Adrenal gland (tissue), 12 donors: Measurements from ENCODE around the gene GPR50. TPM values are rescaled to one million over a fixed set of nuclear protein-coding genes. Genes with fewer than 3 reads are reported as not detected.

Experiments used
- DNase-seq, 7 donors: peaks; one replicate each; pipeline ENCODE4 v3.0.0-alpha.2; 2019 to 2020
- H3K27ac ChIP-seq, 5 donors: fragments of 200-600 bp; sonication (generic) in 4 of 5; 1 replicate in 3 of 5; 2 replicates in 2 of 5; pipeline versions ENCODE4 v1.5.1 to v1.8.0; 2016 to 2020; ENCODE audit warnings: mild to moderate bottlenecking in 1 of 5
- H3K27me3 ChIP-seq: fragments of 200-600 bp; 2 replicates; pipeline ENCODE4 v1.8.0; 2021
- H3K36me3 ChIP-seq, 2 donors: fragments of 200-600 bp; replicated peaks in 1 of 2; 1 replicate in 1 of 2; 2 replicates in 1 of 2; pipeline versions ENCODE4 v1.5.1 to v1.8.0; 2018 to 2022
- H3K4me1 ChIP-seq, 2 donors: fragments of 200-600 bp; replicated peaks in 1 of 2; 1 replicate in 1 of 2; 2 replicates in 1 of 2; pipeline versions ENCODE4 v1.5.1 to v1.8.0; 2018 to 2021
- H3K4me3 ChIP-seq, 4 donors: fragments of 200-600 bp; sonication (generic) in 3 of 4; one replicate each; pipeline ENCODE4 v1.5.1; 2016 to 2018
- H3K9me3 ChIP-seq, 3 donors: fragments of 200-600 bp; sonication (generic) in 1 of 3; replicated peaks in 1 of 3; 1 replicate in 2 of 3; 2 replicates in 1 of 3; pipeline versions ENCODE4 v1.5.1 to v1.8.0; 2016 to 2021
- CTCF ChIP-seq, 6 experiments: fragments of 450-650 bp in 4 of 6; fragments of 200-600 bp in 2 of 6; sonication (generic) in 1 of 6; IDR thresholded peaks; 1 replicate in 5 of 6; 2 replicates in 1 of 6; pipeline versions ENCODE4 v1.5.1 to v1.8.0; 2016 to 2021; ENCODE audit warnings: antibody characterized with exemption in 6 of 6, mild to moderate bottlenecking in 2 of 6, moderate library complexity in 1 of 6
- POLR2A ChIP-seq, 2 donors: fragments of 450-650 bp; IDR thresholded peaks; one replicate each; pipeline ENCODE4 v1.6.1; 2017; ENCODE audit warnings: antibody characterized with exemption in 2 of 2, mild to moderate bottlenecking in 2 of 2, moderate library complexity in 1 of 2
- WGBS, 4 donors: extraction: QIAGEN DNeasy Blood & Tissue Kit in 2 of 4; methylation state at CpG; one replicate each; pipeline versions ENCODE4 v1.1.5 to v1.1.7; 2013 to 2017; 5-methylcytosine and 5-hydroxymethylcytosine counted together
- intact Hi-C, 2 donors: fragments of 100-400 bp; cut with DNase I; formaldehyde crosslinking; loops; one replicate each; pipeline versions ENCODE4 v1.14.1 to v1.15.0; 2022 to 2023
- microRNA-seq, 3 donors: library from miRNA; unstranded; fragments of <30 nt; microRNA quantifications; one replicate each; pipeline ENCODE4, GENCODE V29; 2017 to 2020
- polyA plus RNA-seq, 3 donors: library from polyadenylated mRNA; stranded (reverse); fragments of 200-250 nt in 2 of 3; fragments of 350-450 nt in 1 of 3; fragmentation: Illumina TruSeq in 1 of 3; extraction: RNeasy Lipid Tissue Mini Kit (QIAGEN cat#74804) in 1 of 3; gene quantifications; one replicate each; pipeline ENCODE4 v1.2.3, GENCODE V29; 2013 to 2014
- small RNA-seq, 2 donors: library from RNA; depleted of rRNA; stranded (forward); fragments of <200 nt; gene quantifications; one replicate each; pipeline ENCODE3, GENCODE V24; 2016
- total RNA-seq, 9 donors: library from RNA; depleted of rRNA in 4 of 9; stranded (reverse); fragments of >200 nt in 4 of 9; fragments of 120-200 nt in 1 of 9; fragmentation: NEBNext Ultra II Directional in 1 of 9; extraction: Animal tissue kit (Norgen Biotek cat#: 25700) in 1 of 9; gene quantifications; one replicate each; pipeline versions ENCODE4 v1.1.0 to v1.2.4, GENCODE V29; 2013 to 2023
- donor health status: healthy with polysubstance abuse.
- donor health status: Bipolar disorder and iron deficiency.
- donor health status: DM: yes; HTN: yes; CAD: no.
- donor health status: DM: no; HTN: no; CAD: no.
- donor health status: DM: no; HTN: no; CAD: no.
- donor health status: DM: yes; HTN: yes; CAD: no.

GPR50 gene
- total and polyA plus RNA-seq, 12 donors, result 0.06 to 0.40 TPM; not detected in 10

- H3K4me3 ChIP-seq, result no peak overlapping the region
- H3K27me3 ChIP-seq, result peaks cover 13% of the 10 kb centered on the region
- intact Hi-C loops, result no loop called here
- no peaks in the 10 kb centered on the region for H3K9me3 ChIP-seq
- TF ChIP-seq CTCF (IDR thresholded peaks at IDR 0.05), result no peak
- TF ChIP-seq POLR2A (IDR thresholded peaks at IDR 0.05), result no peak
- no peaks in the 10 kb centered on the region for H3K36me3 ChIP-seq
- H3K4me1 ChIP-seq, result no peaks in the 10 kb centered on the region
- DNase-seq, result no peak
- 55 to 74% (median 71%) methylated on average over 6 to 9 of the region's 9 CpGs for WGBS, 4 donors
- H3K27ac ChIP-seq, result no peak overlapping the region
Measured at GRCh38 chrX:151226941-151227340, 50.6 kb downstream of the GPR50 start.

- H3K27me3 ChIP-seq, result peaks cover 13% of the 10 kb centered on the region
- H3K4me3 ChIP-seq, result no peak overlapping the region
- no peak for DNase-seq
- TF ChIP-seq POLR2A (IDR thresholded peaks at IDR 0.05), result no peak
- no peak for TF ChIP-seq CTCF (IDR thresholded peaks at IDR 0.05)
- intact Hi-C loops, result no loop called here
- H3K27ac ChIP-seq, result no peak overlapping the region
- no peaks in the 10 kb centered on the region for H3K4me1 ChIP-seq
- H3K9me3 ChIP-seq, result no peaks in the 10 kb centered on the region
- WGBS, 4 donors, result 10 to 36% (median 18%) methylated on average over 12 to 28 of the region's 30 CpGs; no CpG with 5 or more reads in 1 of the 4 donors
- no peaks in the 10 kb centered on the region for H3K36me3 ChIP-seq
Measured at GRCh38 chrX:151227627-151228026, 51.2 kb downstream of the GPR50 start.

- Histone ChIP-seq H3K9me3 (no peaks in the 10 kb centered on the region), H3K27ac (no peak overlapping the region), H3K4me3 (no peak overlapping the region), H3K4me1 (no peaks in the 10 kb centered on the region), H3K27me3 (peaks cover 13% of the 10 kb centered on the region), H3K36me3 (no peaks in the 10 kb centered on the region)
- no peak for DNase-seq
- intact Hi-C loops, result no loop called here
- WGBS, 4 donors, result 69 to 89% (median 79%) methylated on average over 3 to 4 of the region's 4 CpGs
- TF ChIP-seq CTCF (IDR thresholded peaks at IDR 0.05) (no peak), POLR2A (IDR thresholded peaks at IDR 0.05) (no peak)
Measured at GRCh38 chrX:151228935-151229334, 52.6 kb downstream of the GPR50 start.

Small RNA genes lying within 50 kb of the gene (microRNA-seq; reads per million reads assigned to microRNA genes)
- gene MIR4330, result 0 reads per million in 3 donors

Small RNA genes lying within 50 kb of the gene (small RNA-seq; reads per million reads assigned to genes)
- 0 reads per million in 2 donors for gene MIR4330

Other genes with a start within 250 kb of the GPR50 start
- 10 to 100 TPM in 6 of 9 donors, 1 to 10 TPM in 3; 3.9 to 26.8 (median 17.6) TPM for gene HMGB3, start 193.2 kb upstream of the GPR50 start, total RNA-seq
- gene HMGB3, start 193.2 kb upstream of the GPR50 start, polyA plus RNA-seq, result 10 to 100 TPM; 22.1 to 33.7 (median 27.2) TPM
- 10 to 100 TPM; 25.6 to 57.9 (median 36.8) TPM for gene VMA21, start 220.6 kb downstream of the GPR50 start, total RNA-seq
- 10 to 100 TPM in 1 of 3 donors, 1 to 10 TPM in 2; 5.0 to 46.2 (median 7.5) TPM for gene VMA21, start 220.6 kb downstream of the GPR50 start, polyA plus RNA-seq